Neuronal stem cell (in vitro differentiated cells): ENCODE measurements around the gene SPOCK1.

Experiments
- DNase-seq: peaks from one replicate; pipeline ENCODE4 v3.0.0-alpha.2; 2013; ENCODE audit warnings: low spot score
- H2AFZ ChIP-seq: one replicate; pipeline ENCODE4 v1.6.1; 2013; ENCODE audit warnings: mild to moderate bottlenecking, low read length, inconsistent platforms
- H2AK5ac ChIP-seq: 2 replicates; pipeline ENCODE4 v1.6.1; 2013; ENCODE audit warnings: low read depth, mild to moderate bottlenecking, inconsistent platforms, low read length, moderate library complexity, mixed read lengths
- H2BK120ac ChIP-seq: 2 replicates; pipeline ENCODE4 v1.6.1; 2013; ENCODE audit warnings: low read depth, mild to moderate bottlenecking, inconsistent platforms, low read length, moderate library complexity, mixed read lengths
- H2BK12ac ChIP-seq: one replicate; pipeline ENCODE4 v1.6.1; 2013; ENCODE audit warnings: low read length, inconsistent platforms
- H2BK15ac ChIP-seq: 2 replicates; pipeline ENCODE4 v1.6.1; 2013; ENCODE audit warnings: mild to moderate bottlenecking, low read length, inconsistent platforms, mixed read lengths
- H2BK5ac ChIP-seq: one replicate; pipeline ENCODE4 v1.6.1; 2013; ENCODE audit warnings: inconsistent platforms, mild to moderate bottlenecking, low read length, moderate library complexity
- H3K14ac ChIP-seq: one replicate; pipeline ENCODE4 v1.6.1; 2013; ENCODE audit warnings: low read length, inconsistent platforms
- H3K18ac ChIP-seq: 2 replicates; pipeline ENCODE4 v1.6.1; 2013; ENCODE audit warnings: low read length, inconsistent platforms
- H3K23ac ChIP-seq: 2 replicates; pipeline ENCODE4 v1.6.1; 2013; ENCODE audit warnings: low read depth, mild to moderate bottlenecking, mixed read lengths, low read length, inconsistent platforms; ENCODE audit not compliant: poor library complexity
- H3K27ac ChIP-seq: replicated peaks from 3 replicates; pipeline ENCODE4 v1.5.1; 2013; ENCODE audit warnings: low read length, inconsistent platforms
- H3K27me3 ChIP-seq, 3 experiments: 2 replicates each; pipeline ENCODE4 v1.6.1; 2013; ENCODE audit warnings: low read length in 3 of 3, mild to moderate bottlenecking in 2 of 3, inconsistent platforms in 1 of 3, low read depth in 1 of 3, mixed read lengths in 1 of 3, moderate library complexity in 1 of 3; ENCODE audit not compliant: control insufficient read depth in 3 of 3, insufficient read depth in 3 of 3
- H3K36me3 ChIP-seq, 2 donors: replicated peaks in 1 of 2; 2 replicates each; pipeline ENCODE4 v1.6.1; 2013; ENCODE audit warnings: low read length in 2 of 2; ENCODE audit not compliant: control insufficient read depth in 2 of 2, insufficient read depth in 2 of 2
- H3K4ac ChIP-seq: 2 replicates; pipeline ENCODE4 v1.6.1; 2013; ENCODE audit warnings: inconsistent platforms, mild to moderate bottlenecking, low read length, moderate library complexity
- H3K4me1 ChIP-seq, 2 donors: 1 replicate in 1 of 2; 2 replicates in 1 of 2; pipeline ENCODE4 v1.6.1; 2013; ENCODE audit warnings: low read length in 2 of 2, low read depth in 1 of 2; ENCODE audit not compliant: control insufficient read depth in 2 of 2, insufficient read depth in 1 of 2
- H3K4me2 ChIP-seq: one replicate; pipeline ENCODE4 v1.6.1; 2013; ENCODE audit warnings: mild to moderate bottlenecking, low read length, inconsistent platforms; ENCODE audit not compliant: insufficient read depth, poor library complexity, severe bottlenecking
- H3K4me3 ChIP-seq, 2 donors: 2 replicates each; pipeline ENCODE4 v1.5.1; 2013; ENCODE audit warnings: low read length in 2 of 2, mild to moderate bottlenecking in 2 of 2, inconsistent platforms in 1 of 2, moderate library complexity in 1 of 2
- H3K79me1 ChIP-seq: one replicate; pipeline ENCODE4 v1.6.1; 2013; ENCODE audit warnings: low read depth, mild to moderate bottlenecking, inconsistent platforms, low read length, moderate library complexity
- H3K9ac ChIP-seq: one replicate; pipeline ENCODE4 v1.6.1; 2013; ENCODE audit warnings: mild to moderate bottlenecking, low read depth, low read length, inconsistent platforms; ENCODE audit not compliant: poor library complexity
- H3K9me3 ChIP-seq, 2 donors: replicated peaks in 1 of 2; 2 replicates each; pipeline versions ENCODE3 to v1.6.1; 2013; ENCODE audit warnings: low read length in 2 of 2, mild to moderate bottlenecking in 2 of 2, inconsistent platforms in 1 of 2, low read depth in 1 of 2, mixed read lengths in 1 of 2, moderate library complexity in 1 of 2; ENCODE audit not compliant: control insufficient read depth in 2 of 2, insufficient read depth in 1 of 2
- H4K8ac ChIP-seq: one replicate; pipeline ENCODE4 v1.6.1; 2013; ENCODE audit warnings: low read depth, mild to moderate bottlenecking, inconsistent platforms, low read length, moderate library complexity
- H4K91ac ChIP-seq: one replicate; pipeline ENCODE4 v1.6.1; 2013; ENCODE audit warnings: low read length, low read depth, mild to moderate bottlenecking, inconsistent platforms; ENCODE audit not compliant: poor library complexity
- WGBS, 2 donors: extraction: QIAGEN DNeasy Blood & Tissue Kit; methylation state at CpG; one replicate each; pipeline ENCODE4 v1.1.7; 2013; ENCODE audit warnings: missing lambda C conversion rate in 2 of 2, mixed read lengths in 1 of 2; ENCODE audit not compliant: insufficient read length in 2 of 2, insufficient replicate concordance in 1 of 2; ENCODE audit errors: extremely low coverage in 2 of 2; 5-methylcytosine and 5-hydroxymethylcytosine counted together

SPOCK1 gene

DNA sequence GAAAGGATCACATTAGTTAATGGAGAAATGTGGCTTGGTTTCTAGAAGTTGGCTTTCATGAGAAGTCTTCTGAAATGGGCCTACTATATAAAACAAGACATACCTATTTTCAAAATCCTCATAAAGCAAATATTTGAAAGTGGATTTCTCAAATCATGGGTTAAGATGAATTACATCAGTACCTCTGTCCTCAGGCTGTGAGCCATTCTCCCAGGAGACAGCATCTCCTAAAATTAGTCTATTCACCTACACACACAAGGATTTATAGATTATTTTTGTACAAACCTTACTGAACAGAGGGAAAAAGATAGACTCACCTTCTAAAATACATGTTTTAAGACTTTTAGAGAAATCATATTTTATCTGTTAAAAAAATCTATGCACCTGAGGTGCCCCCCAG lies 32.1 kb upstream of the SPOCK1 start:
- H3K9ac ChIP-seq, result no peak overlapping the region
- no peak for DNase-seq
- no peak overlapping the region for H3K18ac ChIP-seq
- no peak overlapping the region for H2AFZ ChIP-seq
- no peak overlapping the region for H2AK5ac ChIP-seq
- H3K27ac ChIP-seq, result no peak overlapping the region
- H3K27me3 ChIP-seq, result no peaks in the 10 kb centered on the region
- no peak overlapping the region for H2BK12ac ChIP-seq
- no peaks in the 10 kb centered on the region for H3K36me3 ChIP-seq
- no peaks in the 10 kb centered on the region for H3K79me1 ChIP-seq
- no peak overlapping the region for H4K91ac ChIP-seq
- H4K8ac ChIP-seq, result no peak overlapping the region
- no peak overlapping the region for H3K4me3 ChIP-seq
- H2BK120ac ChIP-seq, result no peak overlapping the region
- no peaks in the 10 kb centered on the region for H3K4me1 ChIP-seq
- H3K4me2 ChIP-seq, result no peak overlapping the region
- no peak overlapping the region for H3K4ac ChIP-seq
- no peak overlapping the region for H3K14ac ChIP-seq
- H2BK15ac ChIP-seq, result no peak overlapping the region
- H2BK5ac ChIP-seq, result no peak overlapping the region
- no peak overlapping the region for H3K23ac ChIP-seq
- H3K9me3 ChIP-seq, result peaks cover 0 to 2% of the 10 kb centered on the region in 2 donors

DNA sequence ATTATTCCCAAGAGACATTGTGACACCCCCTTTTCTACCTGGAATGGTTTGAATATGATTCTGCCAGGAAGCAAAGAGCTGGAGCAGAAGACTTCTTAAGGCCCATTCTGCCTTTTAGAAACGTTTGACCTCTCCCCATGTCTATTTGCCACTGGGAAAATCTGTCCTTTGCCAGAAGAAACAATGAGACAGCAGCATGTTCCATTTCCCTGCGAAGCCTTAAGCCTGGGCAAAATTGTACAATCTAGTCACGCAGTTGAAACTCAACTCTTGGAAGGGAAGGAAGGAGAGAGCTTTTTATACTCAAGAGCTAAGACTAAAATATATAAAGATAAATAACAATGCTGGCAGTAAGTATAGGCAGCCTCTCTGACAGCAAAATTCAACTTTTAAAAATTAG lies 22.1 kb upstream of the SPOCK1 start:
- Histone ChIP-seq H4K91ac (no peak overlapping the region), H2AK5ac (no peak overlapping the region)

DNA sequence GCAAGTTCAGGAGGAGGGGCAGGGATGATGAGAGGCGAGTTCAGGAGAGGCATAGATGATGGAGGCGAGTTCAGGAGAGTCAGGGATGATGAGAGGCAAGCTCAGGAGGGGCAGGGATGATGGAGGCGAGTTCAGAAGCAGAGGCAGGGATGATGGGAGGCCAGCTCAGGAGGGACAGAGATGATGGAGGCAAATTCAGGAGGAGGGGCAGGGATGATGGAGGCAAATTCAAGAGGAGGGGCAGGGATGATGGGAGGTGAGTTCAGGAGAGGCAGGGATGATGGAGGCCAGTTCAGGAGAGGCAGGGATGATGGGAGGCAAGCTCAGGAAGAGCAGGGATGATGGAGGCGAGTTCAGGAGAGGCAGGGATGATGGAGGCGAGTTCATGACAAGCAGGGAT lies 17.8 kb upstream of the SPOCK1 start:
- no peak overlapping the region for H2BK15ac ChIP-seq
- H3K36me3 ChIP-seq, result no peaks in the 10 kb centered on the region
- no peak for DNase-seq
- no peak overlapping the region for H4K8ac ChIP-seq
- no peaks in the 10 kb centered on the region for H3K4me1 ChIP-seq
- no CpG with 5 or more reads among the region's 5 CpGs for WGBS, 2 donors
- no peaks in the 10 kb centered on the region for H3K9me3 ChIP-seq
- H3K79me1 ChIP-seq, result peaks cover 2% of the 10 kb centered on the region
- no peak overlapping the region for H4K91ac ChIP-seq
- H3K4ac ChIP-seq, result no peak overlapping the region
- H3K9ac ChIP-seq, result no peak overlapping the region
- no peak overlapping the region for H2BK120ac ChIP-seq
- peak overlapping the region; percentile 89 for H3K14ac ChIP-seq
- no peak overlapping the region for H2AFZ ChIP-seq
- no peak overlapping the region for H3K4me2 ChIP-seq
- no peak overlapping the region for H2AK5ac ChIP-seq
- H3K27me3 ChIP-seq, result peaks cover 0 to 30% (median 0%) of the 10 kb centered on the region in 3 experiments
- peak overlapping the region; percentile 1 for H3K23ac ChIP-seq
- H2BK12ac ChIP-seq, result no peak overlapping the region
- H3K27ac ChIP-seq, result no peak overlapping the region
- no peak overlapping the region for H3K4me3 ChIP-seq
- no peak overlapping the region for H2BK5ac ChIP-seq
- H3K18ac ChIP-seq, result peak overlapping the region; percentile 71

More for the DNA sequence above, 22.1 kb upstream of the SPOCK1 start:
- Histone ChIP-seq H3K14ac (no peak overlapping the region), H3K27ac (no peak overlapping the region), H3K23ac (no peak overlapping the region), H3K9ac (no peak overlapping the region), H3K4me1 (no peaks in the 10 kb centered on the region), H2BK12ac (no peak overlapping the region), H2BK120ac (no peak overlapping the region), H3K27me3 (peaks cover 0 to 16% (median 0%) of the 10 kb centered on the region in 3 experiments), H2AFZ (no peak overlapping the region), H4K8ac (no peak overlapping the region), H3K4ac (no peak overlapping the region), H3K36me3 (no peaks in the 10 kb centered on the region), H3K18ac (no peak overlapping the region), H3K9me3 (no peaks in the 10 kb centered on the region), H2BK5ac (no peak overlapping the region), H3K79me1 (peaks cover 2% of the 10 kb centered on the region), H3K4me2 (no peak overlapping the region), H3K4me3 (no peak overlapping the region), H2BK15ac (no peak overlapping the region)
- DNase-seq, result no peak
- WGBS, 2 donors, result no CpG with 5 or more reads among the region's 3 CpGs

DNA sequence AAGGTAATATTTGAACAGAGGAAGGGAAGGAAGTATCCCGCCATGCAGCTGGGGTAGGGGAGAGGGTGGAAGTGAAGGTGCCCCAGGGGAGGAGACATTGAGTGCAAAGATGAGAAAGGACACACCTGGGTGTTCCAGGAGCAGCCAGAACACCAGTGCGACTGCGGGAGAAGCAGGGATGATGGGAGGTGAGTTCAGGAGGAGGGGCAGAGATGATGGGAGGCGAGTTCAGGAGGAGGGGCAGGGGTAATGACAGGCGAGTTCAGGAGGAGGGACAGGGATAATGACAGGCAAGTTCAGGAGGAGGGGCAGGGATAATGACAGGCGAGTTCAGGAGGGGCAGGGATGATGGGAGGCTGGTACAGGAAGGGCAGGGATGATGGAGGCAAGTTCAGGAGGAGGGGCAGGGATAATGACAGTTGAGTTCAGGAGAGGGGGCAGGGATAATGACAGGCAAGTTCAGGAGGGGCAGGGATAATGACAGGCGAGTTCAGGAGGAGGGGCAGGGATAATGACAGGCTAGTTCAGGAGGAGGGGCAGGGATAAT lies 17.2 kb upstream of the SPOCK1 start:
- Histone ChIP-seq H4K91ac (no peak overlapping the region), H3K9ac (peak overlapping the region; percentile 21), H3K36me3 (no peaks in the 10 kb centered on the region), H2AK5ac (no peak overlapping the region), H3K79me1 (peaks cover 2% of the 10 kb centered on the region), H3K27me3 (peaks cover 0 to 33% (median 0%) of the 10 kb centered on the region in 3 experiments), H3K23ac (no peak overlapping the region), H3K9me3 (no peaks in the 10 kb centered on the region), H2BK120ac (no peak overlapping the region), H3K27ac (no peak overlapping the region), H3K14ac (no peak overlapping the region), H3K4me3 (peak overlapping the region in 1 of 2 donors; percentile 54), H4K8ac (no peak overlapping the region), H2BK5ac (no peak overlapping the region), H3K18ac (peak overlapping the region; percentile 48), H3K4me1 (no peaks in the 10 kb centered on the region), H3K4ac (no peak overlapping the region), H3K4me2 (no peak overlapping the region), H2BK12ac (no peak overlapping the region), H2BK15ac (no peak overlapping the region), H2AFZ (no peak overlapping the region)
- no peak for DNase-seq
- no CpG with 5 or more reads among the region's 7 CpGs for WGBS, 2 donors
